HepG2 (cell line): Measurements from ENCODE around the gene PITHD1. TPM values are rescaled to one million over a fixed set of nuclear protein-coding genes. Genes with fewer than 3 reads are reported as not detected.
A peak's percentile ranks its signal among the peaks of the same experiment; 100 is the strongest.

ENCODE experiments used
- ATAD3A ChIP-seq: sonication (generic); formaldehyde crosslinking; IDR thresholded peaks from 2 replicates; pipeline ENCODE4 v1.4.0; 2020; ENCODE audit warnings: missing genetic modification reagents
- BATF2 ChIP-seq: sonication (generic); formaldehyde crosslinking; IDR thresholded peaks from 2 replicates; pipeline ENCODE4 v1.8.0; 2022; ENCODE audit warnings: mild to moderate bottlenecking, missing genetic modification reagents, moderate library complexity
- BCL6 ChIP-seq: IDR thresholded peaks from 2 replicates; pipeline ENCODE4 v1.6.1; 2016; ENCODE audit warnings: missing genetic modification reagents, missing compliant biosample characterization
- IRX3 ChIP-seq: sonication (generic); formaldehyde crosslinking; IDR thresholded peaks from 2 replicates; pipeline ENCODE4 v1.8.1; 2023; ENCODE audit warnings: mild to moderate bottlenecking, low read depth, missing genetic modification reagents, borderline replicate concordance
- MLX ChIP-seq: IDR thresholded peaks from 2 replicates; pipeline ENCODE4 v1.6.1; 2016
- PATZ1 ChIP-seq: sonication (generic); formaldehyde crosslinking; IDR thresholded peaks from 2 replicates; pipeline ENCODE4 v1.4.0; 2020; ENCODE audit warnings: missing genetic modification reagents
- RERE ChIP-seq: IDR thresholded peaks from 2 replicates; pipeline ENCODE4 v1.6.1; 2016; ENCODE audit warnings: low read depth, missing genetic modification reagents, missing compliant biosample characterization
- ZBTB33 ChIP-seq: sonication (generic); formaldehyde crosslinking; IDR thresholded peaks from 2 replicates; pipeline ENCODE4 v1.4.0; 2020; ENCODE audit warnings: missing genetic modification reagents
- ZNF280B ChIP-seq: sonication (generic); formaldehyde crosslinking; IDR thresholded peaks from 2 replicates; pipeline ENCODE4 v1.5.0; 2020; ENCODE audit warnings: missing genetic modification reagents, mild to moderate bottlenecking, borderline replicate concordance
- ZNF280D ChIP-seq: sonication (generic); formaldehyde crosslinking; IDR thresholded peaks from 2 replicates; pipeline ENCODE4 v1.5.1; 2020; ENCODE audit warnings: mild to moderate bottlenecking, missing genetic modification reagents
- polyA plus RNA-seq, 8 experiments: library from polyadenylated mRNA; depleted of rRNA in 3 of 8; stranded (reverse) in 7 of 8; unstranded in 1 of 8; fragments of >200 nt; fragmentation: Illumina TruSeq in 4 of 8; extraction: Trizol in 4 of 8; gene quantifications; 2 replicates each; pipeline versions ENCODE4 v1.2.1 to v1.2.3, GENCODE V29; 2011 to 2016; ENCODE audit warnings: low read depth in 4 of 8, missing spikeins in 1 of 8, mixed read lengths in 1 of 8; ENCODE audit not compliant: insufficient read depth in 1 of 8
- total RNA-seq, 5 experiments: library from RNA; depleted of rRNA; stranded (reverse); fragments of >200 nt; fragmentation: Illumina TruSeq; extraction: Trizol; gene quantifications; 2 replicates each; pipeline ENCODE4 v1.2.3, GENCODE V29; 2016; ENCODE audit warnings: low read depth in 1 of 5

PITHD1 gene
- total and polyA plus RNA-seq, 2 of the 13 experiments (the other 11 are each of a cell fraction or from before 2014, with no cell fraction given) = 28.0 to 37.3 TPM

GRCh38 chr1:23774174-23774880 lies 3.9 kb upstream of the PITHD1 start (continued):
- TF ChIP-seq ATAD3A (CRISPR knock-in tag) = no peak
- TF ChIP-seq ZBTB33 = no peak
- TF ChIP-seq IRX3 (CRISPR knock-in tag) = no peak
- TF ChIP-seq RERE (CRISPR knock-in tag) = no peak
- TF ChIP-seq BATF2 (CRISPR knock-in tag) = no peak
- peak; percentile 95 for TF ChIP-seq MLX (CRISPR knock-in tag)
- TF ChIP-seq PATZ1 (CRISPR knock-in tag) = peak; percentile 23; the same call in 1 of the 2 replicates
- 0 out of 2 replicates have a peak, but pooled peaks have one; percentile 11 for TF ChIP-seq BCL6 (CRISPR knock-in tag)
- TF ChIP-seq ZNF280D (CRISPR knock-in tag) = no peak
- no peak for TF ChIP-seq ZNF280B (CRISPR knock-in tag)
